ENCODE results near the gene DDC. TPM values are rescaled to one million over a fixed set of nuclear protein-coding genes. Genes with fewer than 3 reads are reported as not detected.

The DDC gene
- total RNA-seq, 4 donors from 2014 or later: 16.1 to 71.3 (median 42.5) TPM

GRCh38 chr7:50471970-50472369, 93.2 kb downstream of the DDC start:
- in situ Hi-C loops (cut with MboI; ENCODE audit: low pct_ligation_motif_present in 1 of 4, low pct_unique_long_range_greater_than_20kb in 1 of 4, low sequenced_read_pairs in 3 of 4): loop anchor here (25.0 kb wide), 6 partner anchors 140 to 690 kb away; no protein-coding TSS in a partner anchor
- H3K9me3 ChIP-seq: no peaks in the 10 kb centered on the region
- H3K4me3 ChIP-seq: no peak overlapping the region
- TF ChIP-seq EP300 (IDR thresholded peaks at IDR 0.05; ENCODE audit: low read depth) (no peak), POLR2AphosphoS5 (IDR thresholded peaks at IDR 0.05) (no peak), POLR2A (IDR thresholded peaks at IDR 0.05) (no peak), CTCF (IDR thresholded peaks at IDR 0.05) (no peak)
- peaks cover 0 to 6% (median 6%) of the 10 kb centered on the region in 4 donors for H3K4me1 ChIP-seq
- H3K36me3 ChIP-seq: no peaks in the 10 kb centered on the region
- DNase-seq: no peak
- intact Hi-C loops (cut with DNase I; ENCODE audit: low total_unique reads): no loop called here
- no peak overlapping the region for H3K27ac ChIP-seq
- H3K27me3 ChIP-seq: no peaks in the 10 kb centered on the region
- WGBS, 2 donors (ENCODE audit: low coverage in 1 of 2): 60 to 89% methylated on average over 1 to 5 of the region's 5 CpGs

GRCh38 chr7:50470250-50471163, 94.7 kb downstream of the DDC start:
- intact Hi-C loops (cut with DNase I; ENCODE audit: low total_unique reads) (no loop called here), in situ Hi-C loops (cut with MboI; ENCODE audit: low pct_ligation_motif_present in 1 of 4, low pct_unique_long_range_greater_than_20kb in 1 of 4, low sequenced_read_pairs in 3 of 4) (loop anchor here (25.0 kb wide), 6 partner anchors 142 to 692 kb away; no protein-coding TSS in a partner anchor)
- Histone ChIP-seq H3K4me3 (no peak overlapping the region), H3K4me1 (peaks cover 0 to 6% (median 6%) of the 10 kb centered on the region in 4 donors), H3K27me3 (no peaks in the 10 kb centered on the region), H3K27ac (no peak overlapping the region), H3K36me3 (no peaks in the 10 kb centered on the region), H3K9me3 (no peaks in the 10 kb centered on the region)
- 82 to 89% methylated on average over 2 to 16 of the region's 17 CpGs for WGBS, 2 donors (ENCODE audit: low coverage in 1 of 2)
- TF ChIP-seq POLR2A (IDR thresholded peaks at IDR 0.05) (no peak), EP300 (IDR thresholded peaks at IDR 0.05; ENCODE audit: low read depth) (no peak), CTCF (IDR thresholded peaks at IDR 0.05) (no peak), POLR2AphosphoS5 (IDR thresholded peaks at IDR 0.05) (no peak)
- DNase-seq: no peak

- no peak for DNase-seq
- no peak overlapping the region for H3K4me3 ChIP-seq
- no peaks in the 10 kb centered on the region for H3K9me3 ChIP-seq
- no peak for TF ChIP-seq POLR2AphosphoS5 (IDR thresholded peaks at IDR 0.05)
- no peak for TF ChIP-seq EP300 (IDR thresholded peaks at IDR 0.05; ENCODE audit: low read depth)
- no peak for TF ChIP-seq CTCF (IDR thresholded peaks at IDR 0.05)
- TF ChIP-seq POLR2A (IDR thresholded peaks at IDR 0.05): no peak
- WGBS, 2 donors (ENCODE audit: low coverage in 1 of 2): 95 to 100% methylated on average over 3 to 4 of the region's 4 CpGs
- in situ Hi-C loops (cut with MboI; ENCODE audit: low pct_ligation_motif_present in 1 of 4, low pct_unique_long_range_greater_than_20kb in 1 of 4, low sequenced_read_pairs in 3 of 4): loop anchor here (5.0 to 25.0 kb wide), 9 partner anchors 143 to 696 kb away; no protein-coding TSS in a partner anchor
- intact Hi-C loops (cut with DNase I; ENCODE audit: low total_unique reads): loop anchor here (2.0 to 5.0 kb wide), 3 partner anchors 210 to 693 kb away; no protein-coding TSS in a partner anchor
- no peaks in the 10 kb centered on the region for H3K36me3 ChIP-seq
- no peak overlapping the region for H3K27ac ChIP-seq
- no peaks in the 10 kb centered on the region for H3K27me3 ChIP-seq
- H3K4me1 ChIP-seq: peaks cover 0 to 6% (median 6%) of the 10 kb centered on the region in 4 donors
These were observed 96.0 kb downstream of the DDC start for GRCh38 chr7:50469181-50469580.
